Endodermal cell (in vitro differentiated cells): ENCODE data around the gene CERS5. TPM values are rescaled to one million over a fixed set of nuclear protein-coding genes. Genes with fewer than 3 reads are reported as not detected.
"Not testable (repeated sequence)": the region's sequence is repeated elsewhere in the genome, so short reads cannot be mapped to it uniquely, and the experiment has no call there.

ENCODE experiments used
- DNase-seq: peaks from one replicate; pipeline ENCODE4 v3.0.0-alpha.2; 2017
- H3K27ac ChIP-seq: 2 replicates; pipeline ENCODE4 v1.5.1; 2013; ENCODE audit warnings: mild to moderate bottlenecking, low read depth, low read length, moderate library complexity
- H3K27me3 ChIP-seq: 2 replicates; pipeline ENCODE4 v1.6.1; 2013; ENCODE audit warnings: mild to moderate bottlenecking, low read length, moderate library complexity; ENCODE audit not compliant: insufficient read depth, control insufficient read depth, poor library complexity, severe bottlenecking
- H3K36me3 ChIP-seq: 2 replicates; pipeline ENCODE4 v1.7.0; 2013; ENCODE audit warnings: mild to moderate bottlenecking, low read length, moderate library complexity; ENCODE audit not compliant: control insufficient read depth, insufficient read depth
- H3K4me1 ChIP-seq: one replicate; pipeline ENCODE4 v1.7.0; 2013; ENCODE audit warnings: low read length; ENCODE audit not compliant: control insufficient read depth, insufficient read depth
- H3K4me3 ChIP-seq: 2 replicates; pipeline ENCODE4 v1.5.1; 2013; ENCODE audit warnings: mild to moderate bottlenecking, low read length, moderate library complexity
- H3K9ac ChIP-seq: 2 replicates; pipeline ENCODE4 v1.6.1; 2013; ENCODE audit warnings: mild to moderate bottlenecking, low read length, moderate library complexity; ENCODE audit not compliant: poor library complexity, severe bottlenecking; ENCODE audit errors: extremely low read depth
- H3K9me3 ChIP-seq: 2 replicates; pipeline ENCODE4 v1.6.1; 2013; ENCODE audit warnings: mild to moderate bottlenecking, low read length, moderate library complexity; ENCODE audit not compliant: control insufficient read depth
- H3K27ac Mint-ChIP-seq: 2 replicates; pipeline ENCODE4 v1.8.0; 2020; ENCODE audit warnings: mixed read lengths
- H3K27me3 Mint-ChIP-seq: 2 replicates; pipeline ENCODE4 v1.8.0; 2021; ENCODE audit warnings: mild to moderate bottlenecking, mixed read lengths; ENCODE audit not compliant: insufficient read depth
- H3K36me3 Mint-ChIP-seq: 2 replicates; pipeline ENCODE4 v1.8.0; 2020; ENCODE audit warnings: low read depth, mixed read lengths
- H3K4me1 Mint-ChIP-seq: 2 replicates; pipeline ENCODE4 v1.8.0; 2020; ENCODE audit warnings: mixed read lengths
- H3K4me3 Mint-ChIP-seq: 2 replicates; pipeline ENCODE4 v1.8.0; 2020; ENCODE audit warnings: mild to moderate bottlenecking, moderate library complexity, mixed read lengths
- H3K9me3 Mint-ChIP-seq: 2 replicates; pipeline ENCODE4 v1.8.0; 2020; ENCODE audit warnings: mild to moderate bottlenecking, mixed read lengths
- CTCF ChIP-seq: fragments of 200-600 bp; sonication (generic); conservative IDR thresholded peaks from 2 replicates; pipeline ENCODE4 v1.5.0; 2021; ENCODE audit warnings: antibody characterized with exemption, mild to moderate bottlenecking
- WGBS, 2 experiments: methylation state at CpG; one replicate each; pipeline versions ENCODE4 v1.1.5 to v1.1.7; 2013; ENCODE audit warnings: missing lambda C conversion rate in 2 of 2, mixed read lengths in 1 of 2; ENCODE audit not compliant: insufficient coverage in 1 of 2, insufficient read length in 1 of 2; 5-methylcytosine and 5-hydroxymethylcytosine counted together
- total RNA-seq, 2 donors: library from RNA; stranded (reverse); fragmentation: NEBNext Ultra II Directional in 1 of 2; extraction: Animal tissue kit (Norgen Biotek cat#: 25700) in 1 of 2; gene quantifications; 2 replicates in 1 of 2; 3 replicates in 1 of 2; pipeline ENCODE4 v1.2.1, GENCODE V29; 2021

The CERS5 gene
- total RNA-seq, 2 donors from 2014 or later, result 59.7 to 65.5 TPM

GRCh38 chr12:50151047-50151687, 16.0 kb downstream of the CERS5 start:
- Histone ChIP-seq H3K4me1 (no peaks in the 10 kb centered on the region), H3K36me3 (peaks cover 6% of the 10 kb centered on the region), H3K27ac (no peak overlapping the region), H3K9ac (no peak overlapping the region), H3K9me3 (no peaks in the 10 kb centered on the region), H3K27me3 (no peaks in the 10 kb centered on the region), H3K4me3 (no peak overlapping the region)
- H3K4me1 Mint-ChIP-seq, result no peaks in the 10 kb centered on the region
- no peaks in the 10 kb centered on the region for H3K27me3 Mint-ChIP-seq
- H3K9me3 Mint-ChIP-seq, result no peaks in the 10 kb centered on the region
- H3K36me3 Mint-ChIP-seq, result peaks cover 7% of the 10 kb centered on the region
- peak overlapping the region; percentile 20 for H3K27ac Mint-ChIP-seq
- no peak overlapping the region for H3K4me3 Mint-ChIP-seq
- TF ChIP-seq CTCF, result no peak
- no peak for DNase-seq
- 86 to 88% methylated on average over 1 of the region's 1 CpG for WGBS, 2 experiments

GRCh38 chr12:50149311-50149710, 17.9 kb downstream of the CERS5 start:
- peaks cover 4% of the 10 kb centered on the region for H3K4me1 Mint-ChIP-seq
- no peak overlapping the region for H3K27ac Mint-ChIP-seq
- H3K9me3 Mint-ChIP-seq, result no peaks in the 10 kb centered on the region
- H3K27ac ChIP-seq, result no peak overlapping the region
- H3K4me1 ChIP-seq, result no peaks in the 10 kb centered on the region
- no peaks in the 10 kb centered on the region for H3K9me3 ChIP-seq
- TF ChIP-seq CTCF, result no peak
- no peak overlapping the region for H3K9ac ChIP-seq
- peaks cover 6% of the 10 kb centered on the region for H3K36me3 ChIP-seq
- WGBS, 2 experiments, result 96 to 100% methylated on average over 1 to 3 of the region's 3 CpGs
- no peak overlapping the region for H3K4me3 ChIP-seq
- H3K36me3 Mint-ChIP-seq, result peaks cover 6% of the 10 kb centered on the region
- H3K4me3 Mint-ChIP-seq, result no peak overlapping the region
- H3K27me3 Mint-ChIP-seq, result no peaks in the 10 kb centered on the region
- H3K27me3 ChIP-seq, result no peaks in the 10 kb centered on the region
- DNase-seq, result no peak

DNA sequence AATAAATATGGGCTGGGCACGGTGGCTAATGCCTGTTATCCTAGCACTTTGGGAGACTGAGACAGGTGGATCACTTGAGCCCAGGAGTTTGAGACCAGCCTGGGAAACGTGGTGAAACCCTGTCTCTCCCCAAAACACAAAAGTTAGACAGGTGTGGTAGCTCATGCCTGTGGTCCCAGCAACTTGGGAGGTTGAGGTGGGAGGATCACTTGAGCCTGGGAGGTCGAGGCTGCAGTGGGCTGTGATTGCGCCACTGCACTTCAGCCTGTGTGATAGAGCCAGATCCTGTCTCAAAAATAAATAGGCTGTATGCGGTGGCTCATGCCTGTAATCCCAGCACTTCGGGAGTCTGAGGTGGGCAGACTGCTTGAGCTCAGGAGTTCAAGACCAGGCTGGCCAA, 19.2 kb downstream of the CERS5 start:
- not testable (repeated sequence) for H3K27me3 Mint-ChIP-seq, H3K36me3 ChIP-seq, H3K4me1 ChIP-seq, H3K27ac ChIP-seq, H3K27me3 ChIP-seq, H3K9ac ChIP-seq, H3K36me3 Mint-ChIP-seq, H3K4me3 Mint-ChIP-seq, DNase-seq, H3K27ac Mint-ChIP-seq, H3K9me3 Mint-ChIP-seq, H3K4me1 Mint-ChIP-seq, H3K4me3 ChIP-seq, H3K9me3 ChIP-seq
- 90 to 98% methylated on average over 2 to 6 of the region's 6 CpGs for WGBS, 2 experiments

DNA sequence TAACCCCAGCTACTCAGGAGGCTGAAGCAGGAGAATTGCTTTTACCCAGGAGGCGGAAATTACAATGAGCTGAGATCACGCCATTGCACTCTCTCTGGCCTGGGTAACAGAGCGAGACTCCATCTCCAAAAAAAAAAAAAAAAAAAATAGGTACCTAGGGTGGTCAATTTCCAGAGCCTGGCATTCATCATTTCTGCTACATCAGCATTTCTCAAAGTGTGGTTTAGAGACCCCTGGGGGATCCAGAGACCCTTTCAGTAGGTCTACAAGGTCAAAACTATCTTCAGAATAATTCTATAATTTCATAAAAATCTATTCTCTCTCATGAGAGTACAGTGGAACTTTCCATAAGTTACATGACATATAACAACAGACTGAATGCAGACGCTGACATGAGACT, 19.9 kb downstream of the CERS5 start:
- DNase-seq, result no peak
- Histone ChIP-seq H3K4me1 (no peaks in the 10 kb centered on the region), H3K4me3 (no peak overlapping the region), H3K9ac (no peak overlapping the region), H3K36me3 (peaks cover 9% of the 10 kb centered on the region), H3K27me3 (no peaks in the 10 kb centered on the region), H3K9me3 (no peaks in the 10 kb centered on the region), H3K27ac (no peak overlapping the region)
- Mint-ChIP-seq H3K27ac (no peak overlapping the region), H3K36me3 (peaks cover 14% of the 10 kb centered on the region), H3K9me3 (no peaks in the 10 kb centered on the region), H3K4me3 (no peak overlapping the region), H3K4me1 (peaks cover 4% of the 10 kb centered on the region), H3K27me3 (no peaks in the 10 kb centered on the region)
- WGBS, 2 experiments, result 95 to 97% methylated on average over 3 to 4 of the region's 4 CpGs
- TF ChIP-seq CTCF, result no peak
